Measurements from ENCODE around the gene MYCBPAP.

The MYCBPAP gene

GRCh38 chr17:50535407-50535806 is 27.2 kb downstream of the MYCBPAP start:
- DNase-seq (ENCODE audit: low read depth): no peak
- TF ChIP-seq, protein P1, sequence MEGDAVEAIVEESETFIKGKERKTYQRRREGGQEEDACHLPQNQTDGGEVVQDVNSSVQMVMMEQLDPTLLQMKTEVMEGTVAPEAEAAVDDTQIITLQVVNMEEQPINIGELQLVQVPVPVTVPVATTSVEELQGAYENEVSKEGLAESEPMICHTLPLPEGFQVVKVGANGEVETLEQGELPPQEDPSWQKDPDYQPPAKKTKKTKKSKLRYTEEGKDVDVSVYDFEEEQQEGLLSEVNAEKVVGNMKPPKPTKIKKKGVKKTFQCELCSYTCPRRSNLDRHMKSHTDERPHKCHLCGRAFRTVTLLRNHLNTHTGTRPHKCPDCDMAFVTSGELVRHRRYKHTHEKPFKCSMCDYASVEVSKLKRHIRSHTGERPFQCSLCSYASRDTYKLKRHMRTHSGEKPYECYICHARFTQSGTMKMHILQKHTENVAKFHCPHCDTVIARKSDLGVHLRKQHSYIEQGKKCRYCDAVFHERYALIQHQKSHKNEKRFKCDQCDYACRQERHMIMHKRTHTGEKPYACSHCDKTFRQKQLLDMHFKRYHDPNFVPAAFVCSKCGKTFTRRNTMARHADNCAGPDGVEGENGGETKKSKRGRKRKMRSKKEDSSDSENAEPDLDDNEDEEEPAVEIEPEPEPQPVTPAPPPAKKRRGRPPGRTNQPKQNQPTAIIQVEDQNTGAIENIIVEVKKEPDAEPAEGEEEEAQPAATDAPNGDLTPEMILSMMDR (conservative IDR thresholded peaks at IDR 0.05; ENCODE audit: control insufficient read depth, insufficient read depth, low read depth, low read length): no peak
- no peak overlapping the region for H3K4me3 ChIP-seq (ENCODE audit: control insufficient read depth, low read depth, low read length)

- no peak overlapping the region for H3K4me3 ChIP-seq (ENCODE audit: control insufficient read depth, low read depth, low read length)
- TF ChIP-seq, protein P1 (conservative IDR thresholded peaks at IDR 0.05; ENCODE audit: control insufficient read depth, insufficient read depth, low read depth, low read length): no peak
- no peak for DNase-seq (ENCODE audit: low read depth)
Observed at GRCh38 chr17:50536683-50537646, 28.7 kb downstream of the MYCBPAP start.

- H3K4me3 ChIP-seq (ENCODE audit: control insufficient read depth, low read depth, low read length): no peak overlapping the region
- TF ChIP-seq, protein P1 (conservative IDR thresholded peaks at IDR 0.05; ENCODE audit: control insufficient read depth, insufficient read depth, low read depth, low read length): no peak
- no peak for DNase-seq (ENCODE audit: low read depth)
Observed at GRCh38 chr17:50537721-50538548, 29.7 kb downstream of the MYCBPAP start.

GRCh38 chr17:50538549-50539410 is 30.5 kb downstream of the MYCBPAP start:
- DNase-seq (ENCODE audit: low read depth): no peak
- TF ChIP-seq, protein P1 (conservative IDR thresholded peaks at IDR 0.05; ENCODE audit: control insufficient read depth, insufficient read depth, low read depth, low read length): no peak
- no peak overlapping the region for H3K4me3 ChIP-seq (ENCODE audit: control insufficient read depth, low read depth, low read length)

DNA sequence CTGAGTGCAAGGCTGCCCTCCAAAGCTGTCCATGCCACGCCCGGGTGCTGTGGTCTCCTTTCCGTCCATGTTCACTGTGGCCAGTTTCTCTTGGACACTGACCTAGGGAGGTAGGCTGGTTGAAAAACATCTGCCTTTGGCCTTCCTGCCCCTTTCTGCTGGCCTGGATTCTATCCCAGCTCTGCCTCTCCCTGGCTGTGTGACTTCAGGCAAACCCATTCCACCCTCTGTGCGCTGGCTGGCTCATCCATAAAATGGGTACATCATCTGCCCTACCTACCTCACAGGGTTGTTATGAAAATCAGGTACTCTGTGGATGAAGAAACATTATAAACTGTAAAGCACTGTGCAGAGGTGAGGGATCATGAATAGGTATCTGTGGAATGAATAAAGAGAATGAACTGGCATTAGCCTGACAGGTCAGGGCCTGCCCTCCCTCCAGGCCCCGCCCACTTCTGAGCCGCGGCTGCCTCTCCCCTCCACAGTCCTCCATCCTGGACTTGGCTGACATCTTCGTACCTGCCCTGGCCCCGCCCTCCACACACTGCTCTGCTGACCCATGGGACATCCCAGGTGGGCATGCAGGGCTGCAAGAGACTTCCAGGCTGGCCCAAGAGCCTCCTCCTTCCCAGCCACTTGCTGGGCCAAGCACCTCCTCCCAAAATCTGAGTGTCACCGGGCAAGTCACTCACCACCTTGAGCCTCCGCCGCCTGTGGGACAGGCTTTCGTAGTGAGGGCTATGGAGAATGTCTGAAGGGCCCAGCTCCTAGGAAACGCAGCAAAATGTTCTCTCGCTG is 31.7 kb downstream of the MYCBPAP start:
- TF ChIP-seq, protein P1 (conservative IDR thresholded peaks at IDR 0.05; ENCODE audit: control insufficient read depth, insufficient read depth, low read depth, low read length): no peak
- DNase-seq (ENCODE audit: low read depth): no peak

More for the DNA sequence above, 31.7 kb downstream of the MYCBPAP start:
- no peak overlapping the region for H3K4me3 ChIP-seq (ENCODE audit: control insufficient read depth, low read depth, low read length)

Data from fibroblast of mammary gland (primary cell).